HCT116 (cell line): Measurements from ENCODE around the gene PELO. TPM values are rescaled to one million over a fixed set of nuclear protein-coding genes. Genes with fewer than 3 reads are reported as not detected.

Experiments used
- ATAC-seq: fragments of 200-7000 bp; cut with Tn5 transposase; 2 replicates; pipeline ENCODE4 v1.9.1; 2020; ENCODE audit warnings: mild to moderate bottlenecking, moderate library complexity
- BruUV-seq: library from RNA; stranded (reverse); fragments of 400-500 nt; replicated peaks from 2 replicates; lab custom pipeline; 2021; lab: Mats Ljungman, UMichigan
- CTCF ChIA-PET: fragments of 300-600 bp; sonication (Branson Sonifier 250); formaldehyde crosslinking; loops from one replicate; lab custom pipeline; 2021; ENCODE audit warnings: antibody characterized with exemption; lab: Charles Lee
- POLR2A ChIA-PET: fragments of 300-600, 350-600 bp; sonication (Branson Sonifier 250); formaldehyde crosslinking; loops from one replicate; lab custom pipeline; 2021; ENCODE audit warnings: antibody characterized with exemption; lab: Charles Lee
- RAD21 ChIA-PET, 2 experiments: fragments of 300-600 bp; sonication (Branson Sonifier 250); formaldehyde crosslinking; loops; one replicate each; lab custom pipeline; 2023; ENCODE audit warnings: low total read pairs in 2 of 2; ENCODE audit not compliant: uncharacterized antibody in 2 of 2, unreplicated experiment in 2 of 2, low non-redundant PET in 1 of 2; lab: Charles Lee
- DNase-seq: peaks from one replicate; pipeline ENCODE4 v3.0.0-alpha.2; 2010; ENCODE audit warnings: low read depth, low spot score
- H2AFZ ChIP-seq: fragments of 200-600 bp; shearing (Covaris generic), sonication (generic); 2 replicates; pipeline ENCODE4 v1.6.1; 2017; ENCODE audit warnings: low read depth, mixed run types, mixed read lengths, antibody characterized with exemption, low read length; ENCODE audit not compliant: poor library complexity, severe bottlenecking
- H3K27ac ChIP-seq: 2 replicates; pipeline ENCODE4 v1.5.1; 2012; ENCODE audit warnings: low read depth, low read length
- H3K27me3 ChIP-seq: fragments of 200-600 bp; sonication (generic); 2 replicates; pipeline ENCODE4 v1.6.1; 2016; ENCODE audit warnings: mixed run types, low read length, mixed read lengths; ENCODE audit not compliant: insufficient read depth
- H3K36me3 ChIP-seq, 2 experiments: fragments of 200-500 bp in 1 of 2; fragments of 200-600 bp in 1 of 2; sonication (Bioruptor generic) in 1 of 2; sonication (generic) in 1 of 2; 2 replicates each; pipeline versions ENCODE4 v1.5.1 to v1.6.1; 2014 to 2016; ENCODE audit warnings: low read length in 2 of 2, inconsistent platforms in 1 of 2, mixed read lengths in 1 of 2, mixed run types in 1 of 2; ENCODE audit not compliant: insufficient read depth in 2 of 2, control insufficient read depth in 1 of 2
- H3K4me1 ChIP-seq, 2 experiments: fragments of 200-600 bp in 1 of 2; sonication (generic) in 1 of 2; 2 replicates each; pipeline versions ENCODE4 v1.5.1 to v1.6.1; 2012 to 2017; ENCODE audit warnings: low read length in 2 of 2, inconsistent platforms in 1 of 2, mild to moderate bottlenecking in 1 of 2, mixed read lengths in 1 of 2, mixed run types in 1 of 2, moderate library complexity in 1 of 2; ENCODE audit not compliant: insufficient read depth in 2 of 2, control insufficient read depth in 1 of 2
- H3K4me2 ChIP-seq: fragments of 200-600 bp; sonication (generic); 2 replicates; pipeline ENCODE4 v1.6.1; 2017; ENCODE audit warnings: mixed run types, low read length, mixed read lengths
- H3K4me3 ChIP-seq, 2 experiments: fragments of 200-600 bp in 1 of 2; sonication (generic) in 1 of 2; replicated peaks in 1 of 2; 2 replicates each; pipeline ENCODE4 v1.5.1; 2011 to 2016; ENCODE audit warnings: low read length in 2 of 2, control low read depth in 1 of 2, low read depth in 1 of 2, mild to moderate bottlenecking in 1 of 2, mixed read lengths in 1 of 2, mixed run types in 1 of 2
- H3K79me2 ChIP-seq: fragments of 200-600 bp; sonication (generic); 2 replicates; pipeline ENCODE4 v1.6.1; 2017; ENCODE audit warnings: mild to moderate bottlenecking, mixed run types, low read length, moderate library complexity, mixed read lengths; ENCODE audit not compliant: insufficient read depth
- H3K9ac ChIP-seq: fragments of 200-600 bp; sonication (generic); 2 replicates; pipeline ENCODE4 v1.6.1; 2016; ENCODE audit warnings: low read length, mixed read lengths
- H3K9me2 ChIP-seq: fragments of 200-600 bp; sonication (generic), shearing (Covaris generic); 2 replicates; pipeline ENCODE4 v1.6.1; 2017; ENCODE audit warnings: mixed run types, mild to moderate bottlenecking, moderate library complexity; ENCODE audit not compliant: insufficient read depth
- H3K9me3 ChIP-seq, 2 experiments: fragments of 200-500 bp in 1 of 2; fragments of 200-600 bp in 1 of 2; sonication (Bioruptor generic) in 1 of 2; sonication (generic) in 1 of 2; 2 replicates each; pipeline ENCODE4 v1.6.1; 2014 to 2017; ENCODE audit warnings: low read length in 2 of 2, mixed read lengths in 2 of 2, inconsistent platforms in 1 of 2, low read depth in 1 of 2, mild to moderate bottlenecking in 1 of 2, mixed run types in 1 of 2, moderate library complexity in 1 of 2; ENCODE audit not compliant: control insufficient read depth in 1 of 2, insufficient read depth in 1 of 2
- H4K20me1 ChIP-seq: fragments of 200-600 bp; sonication (generic), shearing (Covaris generic); 2 replicates; pipeline ENCODE4 v1.6.1; 2017; ENCODE audit warnings: mixed run types, mild to moderate bottlenecking, moderate library complexity; ENCODE audit not compliant: insufficient read depth
- ATF3 ChIP-seq: IDR thresholded peaks from 2 replicates; pipeline ENCODE4 v1.6.1; 2012
- CBX3 ChIP-seq: IDR thresholded peaks from 2 replicates; pipeline ENCODE4 v1.6.1; 2012; ENCODE audit warnings: low read depth
- CTCF ChIP-seq, 3 experiments: fragments of 200-600 bp in 1 of 3; sonication (generic) in 1 of 3; IDR thresholded peaks in 2 of 3; conservative IDR thresholded peaks in 1 of 3; 2 replicates each; pipeline ENCODE4 v1.5.1; 2012 to 2017; ENCODE audit warnings: low read depth in 2 of 3, low read length in 2 of 3, antibody characterized with exemption in 1 of 3, borderline replicate concordance in 1 of 3, control low read depth in 1 of 3, mild to moderate bottlenecking in 1 of 3, mixed read lengths in 1 of 3, mixed run types in 1 of 3, moderate library complexity in 1 of 3; ENCODE audit not compliant: insufficient read depth in 1 of 3
- EZH2 ChIP-seq: fragments of 200-600 bp; sonication (generic); IDR thresholded peaks from 2 replicates; pipeline ENCODE4 v1.6.1; 2017; ENCODE audit warnings: antibody characterized with exemption, mixed run types
- EZH2phosphoT487 ChIP-seq: fragments of 200-600 bp; IDR thresholded peaks from 2 replicates; pipeline ENCODE4 v1.6.1; 2018; ENCODE audit warnings: antibody characterized with exemption, borderline replicate concordance
- FOSL1 ChIP-seq: IDR thresholded peaks from 2 replicates; pipeline ENCODE4 v1.6.1; 2012; ENCODE audit warnings: low read depth
- JUND ChIP-seq: IDR thresholded peaks from 2 replicates; pipeline ENCODE4 v1.6.1; 2012
- MAX ChIP-seq: IDR thresholded peaks from 2 replicates; pipeline ENCODE4 v1.6.1; 2012
- POLR2A ChIP-seq: IDR thresholded peaks from 2 replicates; pipeline ENCODE4 v1.7.0; 2011; ENCODE audit warnings: borderline replicate concordance; ENCODE audit not compliant: insufficient read depth, insufficient read length; ENCODE audit errors: extremely low read depth
- POLR2AphosphoS5 ChIP-seq: IDR thresholded peaks from 2 replicates; pipeline ENCODE4 v1.6.1; 2011; ENCODE audit warnings: mild to moderate bottlenecking, low read depth, low read length, moderate library complexity
- RAD21 ChIP-seq: IDR thresholded peaks from 2 replicates; pipeline ENCODE4 v1.6.1; 2012; ENCODE audit warnings: low read depth, mild to moderate bottlenecking
- SIN3A ChIP-seq: IDR thresholded peaks from 2 replicates; pipeline ENCODE4 v1.6.1; 2012; ENCODE audit warnings: low read depth
- SP1 ChIP-seq: IDR thresholded peaks from 2 replicates; pipeline ENCODE4 v1.6.1; 2012; ENCODE audit warnings: low read depth
- SRF ChIP-seq: IDR thresholded peaks from 2 replicates; pipeline ENCODE4 v1.6.1; 2012; ENCODE audit warnings: low read depth
- TCF7L2 ChIP-seq: IDR thresholded peaks from 2 replicates; pipeline ENCODE4 v1.7.0; 2011; ENCODE audit warnings: borderline replicate concordance, inconsistent platforms; ENCODE audit not compliant: insufficient read depth, insufficient read length; ENCODE audit errors: extremely low read depth
- YY1 ChIP-seq: IDR thresholded peaks from 2 replicates; pipeline ENCODE4 v1.6.1; 2011; ENCODE audit warnings: low read length, low read depth, moderate library complexity, mild to moderate bottlenecking; ENCODE audit not compliant: insufficient replicate concordance; ENCODE audit errors: extremely low read depth
- ZBTB33 ChIP-seq: IDR thresholded peaks from 2 replicates; pipeline ENCODE4 v1.6.1; 2011; ENCODE audit warnings: mild to moderate bottlenecking, low read length, moderate library complexity; ENCODE audit not compliant: insufficient replicate concordance; ENCODE audit errors: extremely low read depth
- ZFX ChIP-seq: fragments of 450-650 bp; IDR thresholded peaks from 2 replicates; pipeline ENCODE4 v1.6.1; 2017
- intact Hi-C: fragments of 100-400 bp; cut with micrococcal nuclease; formaldehyde crosslinking; loops from 2 replicates; pipeline ENCODE4 v1.10.0; 2022
- total RNA-seq: library from RNA; stranded (reverse); gene quantifications from one replicate; pipeline ENCODE4 v1.2.1, GENCODE V29; 2021; ENCODE audit not compliant: unreplicated experiment

Gene PELO
- total RNA-seq, 1 experiment from 2014 or later: 16.5 TPM

GRCh38 chr5:52778781-52779180 lies 8.9 kb upstream of the PELO start:
- Histone ChIP-seq H3K9ac (no peak overlapping the region), H3K4me2 (no peak overlapping the region), H3K4me3 (no peak overlapping the region), H3K4me1 (peaks cover 0 to 6% of the 10 kb centered on the region in 2 experiments; a peak in 2 of 4 replicates), H3K36me3 (no peaks in the 10 kb centered on the region), H3K9me2 (no peaks in the 10 kb centered on the region), H2AFZ (no peak overlapping the region), H3K9me3 (no peaks in the 10 kb centered on the region)
- ChIA-PET CTCF (interaction anchor here (0.8 to 1.0 kb wide), 2 partner anchors 8 to 137 kb away, joined by 3 read pairs; no protein-coding TSS in a partner anchor), RAD21 (no interaction called here), POLR2A (no interaction called here)
- intact Hi-C loops: no loop called here
- ATAC-seq (no peak), DNase-seq (no peak)
- no TSS peak for BruUV-seq
- TF ChIP-seq SRF: no peak
- no peak for TF ChIP-seq SP1
- no peak for TF ChIP-seq MAX
- TF ChIP-seq EZH2: no peak
- TF ChIP-seq EZH2phosphoT487: no peak
- TF ChIP-seq CBX3: no peak
- TF ChIP-seq ZBTB33: no peak
- TF ChIP-seq TCF7L2: no peak
- no peak for TF ChIP-seq ATF3
- no peak for TF ChIP-seq RAD21
- TF ChIP-seq POLR2AphosphoS5: no peak
- TF ChIP-seq SIN3A: no peak
- no peak for TF ChIP-seq CTCF (IDR thresholded peaks at IDR 0.05 in 2 of 3, conservative IDR thresholded peaks at IDR 0.05 in 1 of 3; ENCODE audit: borderline replicate concordance in 1 of 3, insufficient read depth in 1 of 3, low read depth in 2 of 3, low read length in 2 of 3)
- TF ChIP-seq ZFX: no peak
- no peak for TF ChIP-seq JUND
- no peak for TF ChIP-seq POLR2A
- no peak for TF ChIP-seq FOSL1
- no peak for TF ChIP-seq YY1
- TF ChIP-seq, all 23 proteins: peak for 0
- H3K79me2 ChIP-seq: no peaks in the 10 kb centered on the region
- H3K27me3 ChIP-seq: no peaks in the 10 kb centered on the region
- no peaks in the 10 kb centered on the region for H4K20me1 ChIP-seq
- no peak overlapping the region for H3K27ac ChIP-seq
